Neural progenitor cell (in vitro differentiated cells): ENCODE measurements around the gene LGALS12.

Experiments used
- CTCF ChIP-seq: fragments of 200-600 bp; sonication (generic); IDR thresholded peaks from 2 replicates; pipeline ENCODE4 v1.5.1; 2017; ENCODE audit warnings: antibody characterized with exemption, mild to moderate bottlenecking
- EZH2 ChIP-seq: fragments of 200-600 bp; sonication (generic); IDR thresholded peaks from 2 replicates; pipeline ENCODE4 v1.6.1; 2017; ENCODE audit warnings: antibody characterized with exemption, mild to moderate bottlenecking, moderate library complexity

GRCh38 chr11:63480039-63480438 lies 25.8 kb upstream of the LGALS12 start:
- TF ChIP-seq CTCF, result no peak
- TF ChIP-seq EZH2, result no peak
